Stimulated activated CD8-positive, alpha-beta memory T cell treated with anti-CD3 and anti-CD28 coated beads, Interleukin-15, amount 100 ng/mL, for 24 hours (primary cell): Measurements from ENCODE around the gene CDNF.

Experiments
- DNase-seq: peaks from one replicate; pipeline ENCODE4 v3.0.0-alpha.2; 2020; ENCODE audit warnings: low read depth

The CDNF gene

DNA sequence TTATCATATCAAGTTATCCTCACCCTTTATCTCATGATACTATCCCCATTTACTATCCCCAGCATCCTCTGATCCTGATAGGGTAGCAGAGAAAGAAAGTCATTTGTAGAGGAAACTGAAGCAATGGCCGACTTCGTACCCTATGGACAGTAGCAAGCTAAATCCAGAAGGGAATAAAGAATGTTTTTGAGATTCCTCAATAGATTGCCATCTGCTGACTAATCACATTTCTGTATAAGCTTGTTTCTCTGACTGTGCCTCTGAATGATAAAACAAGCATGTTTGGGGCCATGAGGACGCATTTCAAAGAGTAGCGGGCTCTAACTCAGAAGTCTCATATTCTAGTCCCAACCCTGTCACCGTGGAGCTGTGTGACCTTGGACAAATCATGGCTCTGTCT is 49.9 kb downstream of the CDNF start:
- no peak for DNase-seq

DNA sequence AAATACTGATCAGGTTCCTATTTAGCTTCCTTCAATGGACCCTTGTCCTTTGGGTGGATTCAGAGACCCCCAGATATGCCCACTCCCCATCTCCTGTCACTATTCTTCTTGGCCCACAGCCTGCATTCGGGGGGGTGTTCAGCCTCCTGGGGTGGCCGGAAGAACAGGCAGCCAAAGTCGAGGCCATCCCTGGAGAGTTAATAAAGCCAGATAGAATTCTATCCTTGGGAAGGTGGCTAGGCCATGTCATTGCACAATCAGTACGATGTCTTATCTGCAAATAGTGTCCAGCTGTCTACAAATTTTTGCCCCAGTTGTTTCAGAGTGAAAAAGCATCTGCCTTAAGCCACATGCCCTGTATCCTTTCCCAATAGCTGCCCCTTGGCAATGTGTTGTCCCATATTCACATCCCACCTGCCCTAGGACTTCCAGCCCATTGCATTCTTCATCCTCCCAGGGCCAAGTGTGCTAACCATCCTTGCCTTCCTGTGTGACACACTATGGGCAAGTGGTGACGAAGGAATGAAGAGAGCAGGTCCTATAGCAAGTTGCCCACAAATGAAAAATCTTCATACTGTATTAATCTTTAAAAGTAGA is 53.3 kb downstream of the CDNF start:
- no peak for DNase-seq

DNA sequence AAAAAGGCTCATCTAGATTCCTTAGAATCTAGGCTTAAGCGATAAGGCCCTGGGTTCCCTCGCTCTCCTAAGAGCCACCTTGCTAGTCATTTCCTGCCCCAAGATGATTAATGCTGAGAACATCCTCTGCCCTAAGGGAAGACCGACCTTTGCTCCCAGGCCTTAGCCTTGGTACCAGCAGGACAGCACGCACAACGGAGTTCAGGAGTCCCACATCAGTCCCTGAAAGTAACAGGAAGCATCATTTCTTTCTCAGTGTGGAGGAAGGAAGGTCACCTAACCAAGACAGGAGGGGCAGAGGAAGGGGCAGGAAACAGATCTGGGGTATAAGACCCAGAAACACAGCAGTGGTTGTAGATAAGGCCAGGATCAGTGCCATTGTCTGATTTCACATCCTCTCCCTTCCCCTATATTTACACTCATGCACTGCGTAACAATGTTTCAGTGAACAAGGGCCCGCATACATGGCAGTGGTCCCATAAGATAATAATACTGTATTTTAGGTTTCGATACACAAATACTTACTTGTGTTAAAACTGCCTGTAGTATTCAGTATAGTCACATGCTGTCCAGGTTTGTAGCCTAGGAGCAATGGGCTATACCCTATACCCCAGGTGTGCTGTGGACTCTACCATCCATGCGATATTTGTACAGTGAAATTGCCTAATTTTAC is 55.0 kb downstream of the CDNF start:
- DNase-seq, result no peak

DNA sequence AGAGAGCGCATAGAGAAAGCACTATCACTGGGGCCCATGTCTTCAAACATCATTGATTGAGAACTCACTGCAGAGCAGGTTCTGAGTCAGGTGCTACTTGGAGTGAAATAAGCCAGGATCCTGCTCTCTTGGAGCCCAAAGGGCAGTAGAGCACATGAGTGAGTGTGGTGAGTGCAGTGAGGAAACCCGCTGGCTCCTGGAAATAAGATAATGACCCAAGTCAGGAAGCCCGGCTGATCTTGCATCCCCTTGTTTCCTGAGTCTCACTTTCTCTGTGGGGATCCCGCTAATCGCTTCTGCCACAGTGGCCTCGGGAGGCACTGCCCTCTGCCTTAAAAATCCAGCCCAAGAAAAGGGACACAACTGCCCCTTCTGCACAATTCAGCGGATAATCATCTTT is 56.1 kb downstream of the CDNF start:
- no peak for DNase-seq

DNA sequence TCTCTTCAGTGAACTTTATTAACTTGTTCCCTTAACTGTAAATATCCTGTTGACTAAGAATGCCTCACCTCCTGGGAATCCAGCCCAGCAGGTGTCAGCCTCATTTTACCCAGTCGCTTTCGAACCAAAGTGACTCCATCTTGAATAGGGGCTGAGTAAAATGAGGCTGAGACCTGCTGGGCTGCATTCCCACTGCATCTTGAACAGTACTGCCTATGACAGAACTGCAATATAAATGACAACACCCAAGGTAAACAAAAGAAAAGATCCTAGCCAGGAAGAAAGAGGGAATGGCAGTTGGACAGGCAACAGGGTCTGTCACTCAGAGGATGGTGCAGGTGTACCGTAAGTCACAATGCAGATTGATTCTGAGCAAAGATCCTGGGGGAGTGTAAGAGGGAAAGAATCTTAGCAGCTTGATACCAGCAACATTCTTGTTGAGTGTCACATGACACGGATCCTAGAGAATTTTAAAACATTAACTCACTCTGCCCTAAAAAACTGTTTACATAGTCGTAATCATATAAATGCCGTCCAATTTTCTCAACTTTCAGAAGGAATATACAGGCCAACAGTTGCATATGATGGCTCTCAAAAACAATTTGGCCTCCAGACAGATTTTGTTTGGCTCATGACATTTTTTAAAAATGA is 58.7 kb downstream of the CDNF start:
- DNase-seq, result no peak

DNA sequence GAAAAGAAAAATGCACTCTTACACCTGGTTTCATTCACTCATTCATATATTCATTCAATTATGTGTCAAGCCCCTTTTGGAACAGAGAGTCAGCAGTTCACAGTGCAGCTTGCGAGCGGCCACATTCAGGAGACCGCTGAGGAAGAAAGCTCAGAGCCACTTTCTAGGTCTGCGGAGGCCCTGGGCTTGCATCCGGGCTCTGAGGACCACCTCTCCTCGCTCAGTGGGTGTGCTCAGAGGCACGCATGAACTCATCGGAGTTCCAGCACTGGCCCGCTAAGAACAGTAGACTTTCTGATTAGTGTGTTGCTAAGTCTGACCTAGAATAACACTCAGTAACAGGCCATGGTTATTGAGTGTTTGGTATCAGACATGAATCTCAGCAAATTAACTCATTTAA is 61.3 kb downstream of the CDNF start:
- DNase-seq, result no peak

DNA sequence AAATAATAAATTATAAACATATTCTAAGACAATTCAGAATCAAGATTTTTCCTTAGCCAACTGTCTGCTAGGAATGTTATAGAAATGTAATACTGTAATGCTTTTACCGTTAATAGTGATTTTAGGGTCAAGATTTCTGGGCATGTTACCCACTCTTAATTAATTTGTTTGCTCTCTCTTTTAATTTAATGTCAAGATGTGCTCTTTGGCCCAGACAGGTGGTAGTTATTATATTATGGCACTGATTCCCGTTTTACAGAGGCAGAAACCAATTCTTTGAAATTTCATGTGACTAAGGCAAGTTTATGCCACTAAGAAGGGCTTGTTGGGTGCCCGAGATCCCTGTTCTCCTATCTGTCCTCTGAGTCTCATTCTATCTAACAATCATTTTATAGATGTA is 62.2 kb downstream of the CDNF start:
- DNase-seq, result no peak

DNA sequence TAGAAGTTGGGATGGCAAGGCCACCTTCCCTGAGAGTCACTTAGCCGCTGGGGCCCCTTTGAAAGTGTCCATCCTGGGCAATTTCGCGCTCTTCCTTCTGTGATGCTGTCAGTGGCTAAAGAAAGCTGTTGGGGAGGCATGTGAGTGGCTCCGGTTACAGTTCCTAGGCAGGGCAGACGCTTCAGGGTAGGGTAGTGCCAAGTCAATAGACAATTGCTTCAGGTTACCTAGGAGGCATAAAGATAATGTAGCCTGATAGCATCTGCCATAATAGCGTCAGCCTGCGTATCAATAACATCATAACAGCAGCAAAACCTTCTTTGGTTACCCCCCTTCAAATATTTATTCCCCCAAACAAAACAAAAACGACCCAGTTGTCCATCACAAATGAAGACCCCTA is 63.0 kb downstream of the CDNF start, which contains the start of gene FAM107B:
Gene FAM107B (minus strand): TSS at position 101 of the 400 bp plus-strand sequence. CDS start 234 bp downstream, outside the sequence.
- no peak for DNase-seq

DNA sequence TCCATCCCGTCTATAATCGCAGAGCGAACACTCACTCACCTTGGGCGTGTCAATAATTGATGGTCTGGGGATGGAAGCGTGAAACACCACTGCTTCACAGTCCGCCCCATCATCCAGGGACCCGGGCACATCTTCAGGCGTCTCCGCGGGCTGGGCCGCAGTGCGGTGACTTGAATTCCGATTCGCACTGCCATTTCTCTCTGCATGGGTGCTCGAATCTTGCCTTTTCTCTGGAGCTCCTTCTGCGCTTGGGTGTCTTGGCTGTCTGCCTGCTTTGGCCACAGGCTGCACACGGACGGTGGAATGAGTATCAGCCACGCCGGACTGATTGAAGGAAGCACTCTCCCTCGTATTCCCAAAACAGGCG is 63.6 kb downstream of the CDNF start:
- no peak for DNase-seq

DNA sequence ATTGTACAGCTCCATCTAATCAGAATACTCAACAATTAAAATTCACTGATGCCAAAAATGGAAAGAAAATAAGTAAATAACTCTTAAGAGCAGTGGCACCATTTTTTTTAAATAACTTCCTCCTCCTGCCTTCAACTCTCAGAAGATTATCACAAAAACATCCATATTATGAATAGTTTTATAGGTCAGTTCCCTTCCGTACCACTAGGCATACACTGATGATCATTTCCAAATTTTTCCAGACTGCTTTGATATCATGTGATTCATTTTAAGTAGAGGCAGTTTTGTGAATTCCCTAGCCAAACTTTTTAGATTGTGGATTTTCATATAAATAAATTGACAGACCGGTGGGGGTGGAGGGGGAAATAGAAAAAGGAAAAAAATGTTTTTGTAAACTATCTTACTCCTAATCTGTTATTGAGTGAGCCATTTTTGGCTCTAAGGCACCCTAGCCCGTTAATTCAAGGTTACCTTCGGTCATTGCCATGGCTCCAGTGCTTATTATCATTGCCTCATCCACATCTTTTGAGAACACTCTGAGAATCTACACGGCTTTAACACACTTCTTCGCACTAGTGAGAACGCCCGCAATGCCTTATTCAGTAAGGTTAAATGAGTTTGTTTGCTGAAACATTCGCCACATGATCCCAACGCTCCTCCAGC is 64.2 kb downstream of the CDNF start:
- DNase-seq, result no peak

DNA sequence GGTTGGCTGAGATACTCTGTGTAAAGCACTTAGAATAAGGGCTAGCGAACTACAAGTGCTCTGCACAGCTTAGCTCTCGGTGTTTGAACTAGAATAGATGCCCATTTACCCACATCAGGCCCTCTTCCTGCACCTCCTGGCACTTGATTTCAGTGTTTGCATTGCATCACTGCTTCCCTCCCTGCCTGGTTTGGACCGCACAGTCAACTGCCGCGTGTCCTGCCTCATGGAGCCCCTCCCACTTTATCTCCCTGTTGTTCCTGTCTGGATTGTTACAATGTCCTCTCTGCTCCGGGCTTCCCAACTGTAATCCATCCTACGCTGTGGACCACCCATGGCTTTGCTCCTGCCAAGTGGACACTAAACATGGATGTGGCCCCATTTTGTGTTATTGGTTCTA is 65.4 kb downstream of the CDNF start:
- no peak for DNase-seq

DNA sequence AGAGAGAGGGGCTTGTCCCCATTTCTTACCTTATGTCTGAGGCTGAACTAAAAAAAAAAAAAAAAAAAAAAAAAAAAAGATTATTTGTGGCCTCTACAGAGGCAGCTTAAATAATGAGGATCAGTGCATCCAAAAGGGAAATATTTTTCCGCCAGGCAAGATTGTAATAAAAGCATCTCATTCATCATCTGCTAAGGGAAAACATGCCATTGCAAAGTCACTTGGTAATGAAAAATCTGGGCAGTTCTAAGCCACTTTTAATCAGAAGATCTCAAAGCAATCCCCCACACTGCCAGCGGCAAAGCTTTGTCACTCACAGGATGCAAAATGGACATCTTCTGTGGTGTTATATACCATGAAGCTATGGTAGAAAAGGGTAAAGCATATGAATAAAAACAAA is 66.9 kb downstream of the CDNF start:
- DNase-seq, result no peak
